ENCODE results near the gene SLIT3. TPM values are rescaled to one million over a fixed set of nuclear protein-coding genes. Genes with fewer than 3 reads are reported as not detected.

Gene SLIT3
- total RNA-seq, 1 donor from 2014 or later = 31.8 TPM

- H3K4me1 Mint-ChIP-seq (ENCODE audit: unreplicated experiment) = no peaks in the 10 kb centered on the region
- no peak overlapping the region for H3K27ac Mint-ChIP-seq (ENCODE audit: unreplicated experiment)
- no peaks in the 10 kb centered on the region for H3K27me3 Mint-ChIP-seq (ENCODE audit: unreplicated experiment)
- H3K36me3 Mint-ChIP-seq (ENCODE audit: unreplicated experiment) = no peaks in the 10 kb centered on the region
- no peak overlapping the region for H3K4me3 Mint-ChIP-seq (ENCODE audit: unreplicated experiment)
- H3K9me3 Mint-ChIP-seq (ENCODE audit: unreplicated experiment) = no peaks in the 10 kb centered on the region
- DNase-seq (ENCODE audit: extremely low spot score, unreplicated experiment) = no peak
- no peak for TF ChIP-seq CTCF (IDR thresholded peaks at IDR 0.05)
Observed at GRCh38 chr5:168666356-168666755, 634.6 kb downstream of the SLIT3 start.

DNA sequence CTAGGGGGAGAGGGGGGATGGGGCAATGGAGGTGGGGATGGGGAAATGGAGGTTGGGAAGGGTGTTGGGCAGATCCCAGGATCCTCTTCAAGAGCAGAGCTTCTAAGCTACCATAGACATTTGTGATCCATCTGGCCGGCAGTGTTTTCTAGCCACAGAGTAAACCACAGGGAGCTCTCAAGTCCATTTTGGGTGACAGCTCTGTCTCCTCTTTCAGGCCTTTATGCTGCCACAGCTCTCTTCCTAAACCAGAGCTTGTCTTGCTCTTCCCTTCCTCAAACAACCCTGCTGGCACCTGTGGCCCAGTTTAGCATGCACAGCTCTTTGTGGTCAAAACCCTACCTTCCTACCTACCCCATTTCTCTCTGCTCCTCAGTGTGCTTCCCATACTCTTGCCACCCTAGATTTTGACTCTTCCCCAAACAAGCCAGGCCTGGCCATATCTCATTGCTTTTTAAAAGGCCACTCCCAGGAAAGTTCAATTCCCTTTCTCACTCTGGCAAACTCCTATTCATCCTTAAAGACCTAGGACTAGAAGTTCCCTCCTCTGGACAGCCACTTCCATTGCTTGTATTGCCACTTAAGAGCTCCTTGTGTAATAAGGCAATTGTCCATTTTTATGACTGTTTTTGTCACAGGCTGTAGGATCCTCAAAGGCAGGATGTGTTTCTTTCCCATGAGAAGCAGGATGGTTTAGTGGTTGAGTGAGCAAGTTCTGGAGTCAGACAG lies 637.5 kb downstream of the SLIT3 start:
- Mint-ChIP-seq H3K36me3 (ENCODE audit: unreplicated experiment) (no peaks in the 10 kb centered on the region), H3K27me3 (ENCODE audit: unreplicated experiment) (no peaks in the 10 kb centered on the region), H3K4me3 (ENCODE audit: unreplicated experiment) (no peak overlapping the region), H3K9me3 (ENCODE audit: unreplicated experiment) (no peaks in the 10 kb centered on the region), H3K27ac (ENCODE audit: unreplicated experiment) (no peak overlapping the region), H3K4me1 (ENCODE audit: unreplicated experiment) (no peaks in the 10 kb centered on the region)
- no peak for DNase-seq (ENCODE audit: extremely low spot score, unreplicated experiment)
- no peak for TF ChIP-seq CTCF (IDR thresholded peaks at IDR 0.05)

GRCh38 chr5:168661593-168662485 lies 639.1 kb downstream of the SLIT3 start:
- TF ChIP-seq CTCF (IDR thresholded peaks at IDR 0.05) = no peak
- Mint-ChIP-seq H3K36me3 (ENCODE audit: unreplicated experiment) (no peaks in the 10 kb centered on the region), H3K9me3 (ENCODE audit: unreplicated experiment) (no peaks in the 10 kb centered on the region), H3K27me3 (ENCODE audit: unreplicated experiment) (no peaks in the 10 kb centered on the region), H3K4me3 (ENCODE audit: unreplicated experiment) (no peak overlapping the region), H3K4me1 (ENCODE audit: unreplicated experiment) (no peaks in the 10 kb centered on the region), H3K27ac (ENCODE audit: unreplicated experiment) (no peak overlapping the region)
- no peak for DNase-seq (ENCODE audit: extremely low spot score, unreplicated experiment)

DNA sequence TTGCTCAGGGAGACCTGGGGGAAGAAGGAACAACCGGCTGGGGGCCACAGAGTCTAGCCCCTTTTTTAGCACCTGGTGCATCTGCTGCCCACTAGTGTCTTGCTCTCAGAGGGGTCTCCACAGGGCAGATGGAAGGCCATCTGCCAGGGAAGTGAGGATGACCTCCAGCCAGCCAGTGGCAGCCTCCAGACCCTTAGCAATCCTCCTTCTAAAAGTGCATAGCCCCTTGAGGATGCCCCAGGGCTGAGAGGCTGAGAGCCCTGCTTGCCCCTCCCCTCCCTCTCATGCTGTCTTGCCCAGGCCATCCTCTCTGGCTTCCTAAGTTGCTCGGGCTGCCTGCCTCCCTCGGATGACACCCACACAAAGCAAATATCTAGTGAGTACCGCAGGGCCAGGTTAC lies 640.2 kb downstream of the SLIT3 start:
- no peaks in the 10 kb centered on the region for H3K9me3 Mint-ChIP-seq (ENCODE audit: unreplicated experiment)
- TF ChIP-seq CTCF (IDR thresholded peaks at IDR 0.05) = no peak
- no peaks in the 10 kb centered on the region for H3K4me1 Mint-ChIP-seq (ENCODE audit: unreplicated experiment)
- H3K4me3 Mint-ChIP-seq (ENCODE audit: unreplicated experiment) = no peak overlapping the region
- DNase-seq (ENCODE audit: extremely low spot score, unreplicated experiment) = no peak
- no peaks in the 10 kb centered on the region for H3K36me3 Mint-ChIP-seq (ENCODE audit: unreplicated experiment)
- no peak overlapping the region for H3K27ac Mint-ChIP-seq (ENCODE audit: unreplicated experiment)
- no peaks in the 10 kb centered on the region for H3K27me3 Mint-ChIP-seq (ENCODE audit: unreplicated experiment)

GRCh38 chr5:168659286-168659847 lies 641.6 kb downstream of the SLIT3 start:
- no peak for TF ChIP-seq CTCF (IDR thresholded peaks at IDR 0.05)
- Mint-ChIP-seq H3K4me3 (ENCODE audit: unreplicated experiment) (no peak overlapping the region), H3K4me1 (ENCODE audit: unreplicated experiment) (peaks cover 4% of the 10 kb centered on the region), H3K9me3 (ENCODE audit: unreplicated experiment) (no peaks in the 10 kb centered on the region), H3K27ac (ENCODE audit: unreplicated experiment) (no peak overlapping the region), H3K27me3 (ENCODE audit: unreplicated experiment) (no peaks in the 10 kb centered on the region), H3K36me3 (ENCODE audit: unreplicated experiment) (no peaks in the 10 kb centered on the region)
- DNase-seq (ENCODE audit: extremely low spot score, unreplicated experiment) = no peak
